HG03520 (cell line): ENCODE measurements around the gene C1QTNF7.

Experiments
- ATAC-seq: cut with Tn5 transposase; IDR thresholded peaks from one replicate; pipeline ENCODE4 v1.9.1; 2021; ENCODE audit warnings: mild to moderate bottlenecking, moderate library complexity; ENCODE audit not compliant: unreplicated experiment

Gene C1QTNF7

GRCh38 chr4:15455290-15455689, 27.5 kb downstream of the C1QTNF7 start:
- no peak for ATAC-seq

DNA sequence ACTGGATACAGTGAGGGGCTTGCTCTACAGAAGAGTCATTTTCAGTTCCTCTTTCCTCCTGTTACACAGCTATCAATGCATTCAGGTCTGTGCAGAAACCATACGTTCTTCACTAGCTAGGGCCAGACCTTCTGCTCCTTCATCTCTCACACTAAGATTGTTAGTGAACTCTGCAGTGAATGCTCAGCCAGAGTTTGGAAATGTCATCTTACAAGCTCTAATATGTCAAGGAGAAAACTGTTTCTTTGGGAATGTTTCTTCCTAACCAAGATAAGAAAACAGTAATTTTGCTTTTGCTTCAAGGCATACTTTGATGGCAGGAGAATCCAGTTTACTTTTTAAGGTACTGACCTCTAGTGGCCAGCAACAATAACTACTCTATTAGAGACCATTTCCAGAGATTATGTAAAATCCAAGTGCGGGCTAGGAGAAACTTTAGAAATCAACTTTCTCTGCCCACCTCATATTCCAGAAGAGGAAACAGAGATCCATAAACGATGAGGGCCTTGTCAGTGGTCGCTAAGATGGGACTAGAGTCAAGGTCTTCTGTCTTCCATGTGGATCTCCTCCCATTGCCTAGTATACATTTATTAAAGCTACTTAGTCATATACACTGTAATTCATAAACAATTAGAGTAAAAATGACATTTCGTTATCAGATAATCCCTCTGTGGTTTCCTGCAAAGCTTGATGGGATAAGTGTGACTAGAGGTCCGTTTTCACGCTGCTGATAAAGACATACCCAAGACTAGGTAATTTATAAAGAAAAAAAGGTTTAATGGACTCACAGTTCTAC, 29.8 kb downstream of the C1QTNF7 start:
- peak; percentile 98 for ATAC-seq

- ATAC-seq = no peak
Measured at GRCh38 chr4:15458616-15459015, 30.8 kb downstream of the C1QTNF7 start.

- ATAC-seq = no peak
Measured at GRCh38 chr4:15459706-15460105, 31.9 kb downstream of the C1QTNF7 start.

DNA sequence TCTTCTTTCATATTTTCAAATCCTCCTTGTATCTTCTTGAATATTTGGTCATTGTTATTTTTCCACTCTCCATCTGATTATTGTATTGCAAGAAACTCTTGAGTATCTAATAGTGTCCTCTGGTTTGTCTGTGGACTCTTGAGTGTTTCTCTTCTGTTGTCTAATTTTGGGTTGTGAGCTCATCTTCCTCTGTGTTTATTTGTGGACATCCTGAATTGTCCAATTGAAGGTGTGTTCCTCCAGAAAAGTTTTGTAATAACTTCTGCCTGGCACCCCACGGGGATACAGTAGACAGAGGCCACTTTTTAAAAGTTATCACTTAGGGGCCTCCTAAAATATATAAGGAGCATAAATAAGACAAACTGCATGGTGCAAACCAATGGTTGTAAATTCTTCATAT, 38.8 kb downstream of the C1QTNF7 start:
- ATAC-seq = no peak

- ATAC-seq = no peak
Measured at GRCh38 chr4:15469402-15470127, 41.7 kb downstream of the C1QTNF7 start, which contains the start of gene CC2D2A. TSS of gene CC2D2A (plus strand) at chr4:15469882. CDS start at chr4:15475933, 6,051 bp downstream.

GRCh38 chr4:15470128-15470475, 42.3 kb downstream of the C1QTNF7 start:
- no peak for ATAC-seq

GRCh38 chr4:15476396-15476795, 48.6 kb downstream of the C1QTNF7 start:
- ATAC-seq = no peak

- ATAC-seq = no peak
Measured at GRCh38 chr4:15478724-15479088, 50.9 kb downstream of the C1QTNF7 start.

DNA sequence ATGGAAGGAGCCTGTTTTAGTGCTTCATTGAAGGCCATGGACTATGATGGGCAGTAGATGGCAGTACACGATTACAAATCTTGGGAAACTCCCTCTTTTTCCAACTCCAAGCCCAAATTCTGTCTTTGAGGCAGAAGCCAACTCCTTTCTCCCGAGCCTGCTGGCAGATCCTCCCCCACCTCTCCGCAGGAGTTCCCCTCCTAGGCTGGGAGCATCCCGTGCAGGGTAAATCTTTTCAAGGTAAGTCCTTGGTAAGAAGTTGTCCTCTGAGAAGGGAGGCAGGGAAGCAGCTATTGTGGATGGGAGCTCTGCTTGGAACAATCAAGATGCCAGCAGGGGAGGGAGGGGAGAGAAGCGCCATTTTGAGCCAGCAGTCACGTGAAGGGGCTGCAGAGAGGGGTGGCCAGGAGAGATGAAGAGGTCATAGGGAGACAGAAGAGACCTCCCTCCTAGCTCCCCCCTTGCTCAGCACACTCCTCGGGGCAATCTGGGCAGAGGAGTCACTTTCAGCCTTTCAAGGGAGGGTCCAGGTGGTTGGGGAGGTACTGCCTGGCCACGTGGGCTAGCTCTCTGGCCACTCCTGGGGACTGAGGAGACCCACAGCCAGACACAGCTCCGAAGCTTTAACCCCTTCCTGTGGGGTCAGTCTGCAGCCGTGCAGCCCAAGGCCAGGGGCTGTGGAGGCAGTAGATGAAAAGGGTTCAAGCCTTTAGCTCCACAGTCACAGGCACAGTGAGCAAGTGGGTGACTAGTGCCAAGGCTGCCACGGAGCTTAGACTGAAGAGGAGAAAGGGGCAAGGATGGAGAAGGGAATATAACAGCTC, 51.5 kb downstream of the C1QTNF7 start:
- ATAC-seq = no peak

DNA sequence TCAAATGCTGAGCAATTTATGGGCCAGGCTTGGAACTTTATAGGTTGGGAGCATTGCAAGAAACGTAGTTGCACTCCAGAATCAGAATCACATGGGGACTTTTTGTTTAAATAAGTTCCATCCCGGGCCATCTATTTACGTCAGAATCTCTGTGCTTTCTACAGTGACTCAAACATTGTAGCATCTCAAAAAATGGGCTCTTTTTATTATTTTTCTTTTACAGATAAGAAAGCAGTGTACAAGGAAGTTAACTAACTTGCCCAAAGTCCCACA, 52.0 kb downstream of the C1QTNF7 start:
- ATAC-seq = no peak

GRCh38 chr4:15481961-15482745, 54.3 kb downstream of the C1QTNF7 start:
- ATAC-seq = no peak

- ATAC-seq = no peak
Measured at GRCh38 chr4:15482842-15483241, 55.0 kb downstream of the C1QTNF7 start.

GRCh38 chr4:15488136-15488535, 60.3 kb downstream of the C1QTNF7 start:
- ATAC-seq = no peak

DNA sequence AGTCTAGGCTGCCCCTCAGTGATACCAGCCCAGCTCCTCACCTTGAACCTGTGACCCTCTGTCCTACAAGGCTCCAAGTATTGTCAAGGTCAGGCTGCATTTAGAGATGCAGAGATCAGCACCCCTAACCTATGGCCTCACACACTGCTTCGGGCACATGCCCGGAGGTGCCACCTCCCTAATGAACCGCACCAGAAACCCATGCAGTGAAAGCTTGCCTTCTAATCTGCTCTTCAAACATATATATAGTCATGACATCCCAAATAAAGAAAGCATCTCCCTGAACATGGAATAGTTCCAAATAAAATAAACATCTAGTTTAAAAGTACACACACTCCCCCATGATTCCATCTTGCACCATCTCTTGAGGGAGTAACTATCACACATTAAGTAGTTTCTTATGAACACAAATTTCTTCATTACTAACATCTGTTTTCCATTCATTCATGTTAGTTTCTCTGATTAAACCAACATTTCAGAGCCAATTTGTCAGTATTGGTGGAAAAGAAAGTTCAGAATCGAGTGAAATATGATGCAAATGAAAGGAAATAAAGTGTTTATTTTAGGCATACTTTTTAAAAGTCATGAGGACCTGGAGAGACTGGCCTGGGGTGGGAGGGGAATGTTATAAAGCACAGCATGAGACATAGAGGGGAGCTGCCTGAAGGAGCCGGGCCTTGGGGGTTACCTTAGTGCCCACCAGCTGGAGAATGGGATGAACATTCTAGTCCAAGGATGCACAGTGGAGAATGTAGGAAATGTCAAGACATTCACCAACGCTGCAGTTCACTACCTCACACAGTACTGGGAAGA, 61.0 kb downstream of the C1QTNF7 start:
- no peak for ATAC-seq

- ATAC-seq = no peak
Measured at GRCh38 chr4:15489551-15489950, 61.7 kb downstream of the C1QTNF7 start.

- no peak for ATAC-seq
Measured at GRCh38 chr4:15493411-15493810, 65.6 kb downstream of the C1QTNF7 start.

DNA sequence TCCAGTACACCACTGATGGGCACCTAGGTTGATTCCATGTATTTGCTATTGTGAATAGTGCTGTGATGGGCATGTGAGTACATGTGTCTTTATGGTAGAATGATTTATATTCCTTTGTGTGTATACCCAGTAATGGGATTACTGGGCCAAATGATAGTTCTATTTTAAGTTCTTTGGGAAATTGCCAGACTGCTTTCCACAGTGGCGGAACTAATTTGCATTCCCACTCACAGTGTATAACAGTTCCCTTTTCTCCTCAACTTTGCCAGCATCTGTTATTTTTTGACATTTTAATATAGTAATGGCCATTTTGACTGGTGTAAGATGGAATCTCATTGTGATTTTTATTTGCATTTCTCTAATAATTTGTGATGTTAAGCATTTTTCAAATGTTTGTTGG, 67.8 kb downstream of the C1QTNF7 start:
- no peak for ATAC-seq
